NCI-H187 (cell line): ENCODE results near the gene SETBP1.
A peak's percentile ranks its signal among the peaks of the same experiment; 100 is the strongest.

Experiments used
- DNase-seq, 2 experiments: peaks; one replicate each; lab custom pipeline; 2025; lab: John Stamatoyannopoulos, UW

The SETBP1 gene

DNA sequence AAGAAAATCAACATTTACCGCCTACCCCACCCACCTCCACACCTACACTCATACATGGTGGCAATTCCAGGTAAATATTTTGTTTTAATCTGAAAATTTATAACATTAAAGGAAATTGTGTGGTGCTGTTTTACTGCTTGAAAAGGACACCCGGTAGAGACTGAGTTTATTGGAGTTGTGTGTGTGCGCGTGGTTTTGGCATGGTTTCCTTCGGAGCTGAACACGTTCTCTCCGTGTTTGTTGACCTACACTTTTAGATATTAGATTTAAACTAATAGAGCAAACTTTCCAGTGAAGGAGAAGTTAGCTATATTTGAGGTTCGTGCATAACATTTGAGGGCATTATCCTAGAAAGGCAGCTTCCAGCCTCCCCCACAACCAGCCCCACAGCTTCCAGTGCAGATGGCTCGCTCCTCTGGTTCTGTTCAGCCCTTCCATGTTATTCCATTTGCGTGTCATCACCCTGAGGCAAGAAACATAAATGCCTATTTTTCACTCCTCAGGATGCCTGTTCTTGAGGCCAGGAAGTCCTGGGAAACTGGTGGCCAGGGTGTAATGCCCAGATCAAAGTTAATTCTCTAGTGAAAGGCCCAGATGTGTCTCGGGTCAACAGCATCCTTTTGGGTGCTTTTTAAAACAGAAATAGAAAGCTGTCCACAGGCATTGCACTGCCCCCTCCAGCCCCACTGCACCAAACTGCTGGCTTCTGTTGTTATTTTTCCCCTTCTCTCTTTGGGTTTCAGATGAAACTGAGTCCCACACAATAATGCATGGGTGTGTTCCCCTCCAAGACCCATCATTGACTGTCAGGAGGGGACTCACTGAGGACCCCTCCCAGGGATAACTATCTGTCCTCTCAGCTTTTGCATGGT lies 190.2 kb downstream of the SETBP1 start:
- DNase-seq = no peak

DNA sequence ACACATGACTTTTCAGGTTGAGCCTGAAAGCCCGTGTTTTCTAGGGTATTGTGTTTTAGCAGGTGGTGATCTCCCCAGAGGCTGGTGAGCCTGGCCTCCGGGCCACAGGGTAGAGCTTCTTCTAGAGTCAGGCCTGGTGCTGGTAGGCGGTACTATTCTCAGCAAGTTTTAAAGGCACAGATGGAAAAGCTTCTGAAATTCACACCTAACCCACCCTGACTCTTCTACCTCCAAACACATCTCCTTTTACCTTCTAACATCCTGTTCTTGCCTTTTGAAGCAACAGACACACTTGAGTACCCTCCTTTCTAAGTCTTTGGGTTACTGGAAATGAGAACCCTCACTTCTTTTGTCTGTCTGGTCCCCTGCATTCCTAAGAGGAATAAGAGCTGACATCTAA lies 191.1 kb downstream of the SETBP1 start:
- no peak for DNase-seq

DNA sequence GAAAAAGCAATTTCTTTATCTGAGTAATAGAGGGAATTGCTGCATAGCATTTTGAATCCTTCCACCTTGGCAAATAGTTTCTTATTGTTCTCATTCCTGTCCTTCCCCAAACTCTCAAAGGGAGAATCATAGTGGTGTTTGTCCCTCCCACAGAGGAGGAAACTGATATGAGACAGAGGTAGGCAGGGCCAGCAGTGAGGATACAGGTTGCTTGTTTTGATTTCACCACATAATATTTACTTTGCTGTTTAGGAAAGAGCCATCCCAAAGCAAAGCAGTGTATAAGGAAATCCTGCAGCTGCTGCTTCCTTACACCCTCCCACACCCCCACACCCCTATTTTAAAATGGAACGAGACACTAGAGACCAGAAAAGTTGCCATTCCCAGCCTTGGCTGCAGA lies 195.3 kb downstream of the SETBP1 start:
- DNase-seq = no peak

DNA sequence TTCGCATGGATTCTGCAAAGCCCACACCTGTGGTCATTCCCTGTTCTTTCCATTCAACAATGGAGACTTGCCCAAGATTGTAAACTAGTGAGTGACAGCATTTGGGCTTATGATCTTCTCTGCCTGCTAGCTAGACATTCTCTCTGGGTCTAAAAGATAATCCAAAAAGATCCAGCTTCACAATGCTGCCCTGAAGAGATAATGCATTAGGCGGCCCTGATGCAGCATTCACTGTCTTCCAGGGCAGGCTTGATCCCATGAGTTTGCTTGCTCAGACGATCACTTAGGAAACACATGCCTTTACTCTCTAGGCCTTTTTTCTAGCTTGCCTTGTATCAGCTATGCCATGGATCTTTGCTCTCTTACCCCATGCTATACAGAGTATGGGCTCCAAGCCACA lies 196.1 kb downstream of the SETBP1 start:
- DNase-seq = no peak

DNA sequence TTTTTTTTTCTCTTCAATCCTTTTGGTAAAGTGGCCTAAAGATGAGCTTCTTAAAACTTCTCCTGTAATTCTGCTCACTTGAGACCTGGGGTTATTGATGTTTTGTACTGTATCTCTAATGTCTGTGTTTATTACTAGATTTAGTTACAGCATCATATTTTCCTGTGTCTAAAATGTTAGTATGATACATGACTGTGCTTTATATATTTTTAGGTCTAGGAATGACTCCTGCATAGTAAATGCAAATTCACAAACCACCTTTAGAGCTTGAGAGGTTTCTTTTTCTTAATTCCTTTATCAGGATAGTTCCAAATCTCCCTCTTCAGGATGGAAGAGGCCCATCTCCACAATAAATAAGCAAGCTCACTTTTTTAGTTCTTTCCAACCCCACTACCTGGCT lies 197.6 kb downstream of the SETBP1 start:
- no peak for DNase-seq

DNA sequence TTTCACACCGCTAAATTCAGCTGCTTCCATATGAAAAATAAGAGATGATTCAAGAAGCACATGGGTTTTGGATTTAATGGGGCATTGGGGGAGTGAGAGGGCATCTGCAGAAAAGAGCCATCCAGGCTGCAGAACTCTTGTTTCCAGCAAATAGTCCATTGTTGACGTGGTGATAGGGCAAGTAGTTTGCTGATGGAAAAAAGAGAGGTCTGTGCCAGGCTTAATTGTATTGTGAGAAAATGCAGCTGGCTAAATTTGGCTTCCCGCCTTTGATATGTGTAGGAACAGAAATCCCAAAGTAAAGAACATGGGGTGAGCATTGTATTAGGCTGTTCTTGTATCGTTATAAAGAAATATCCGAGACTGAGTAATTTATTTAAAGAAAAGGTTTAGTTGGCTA lies 199.5 kb downstream of the SETBP1 start:
- DNase-seq = no peak

DNA sequence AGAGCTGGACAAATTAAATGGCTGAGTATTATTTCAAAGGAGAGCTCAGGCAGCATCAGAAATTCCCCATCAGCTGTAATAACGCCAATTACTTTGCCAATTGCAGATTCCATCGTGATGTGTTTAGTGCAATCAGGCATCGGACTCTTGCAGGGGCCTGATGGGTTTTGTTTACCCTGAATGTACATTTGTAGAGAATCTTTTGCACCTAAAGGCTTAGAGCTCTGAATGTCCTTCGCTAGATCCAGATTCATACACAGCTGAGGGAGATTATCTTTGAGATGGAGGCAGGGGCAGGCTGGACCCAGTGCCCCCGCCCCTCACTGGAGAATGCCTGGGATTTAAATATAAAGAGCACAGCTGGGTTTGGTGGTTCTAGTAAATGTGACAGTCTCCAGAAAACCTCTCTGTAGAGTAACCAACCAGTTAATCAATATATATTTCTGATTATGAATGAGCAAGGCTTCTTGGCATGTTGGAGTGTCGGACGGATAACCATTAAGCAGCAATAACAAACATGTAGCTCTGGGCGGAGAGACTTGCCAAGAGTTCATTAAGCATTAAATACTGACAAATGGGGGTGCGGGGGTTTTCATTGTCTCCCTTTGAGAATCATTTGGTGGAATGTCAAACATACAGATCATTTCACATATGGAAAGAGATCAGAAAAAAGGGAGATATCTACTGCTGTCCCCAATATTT lies 200.9 kb downstream of the SETBP1 start:
- no peak for DNase-seq

DNA sequence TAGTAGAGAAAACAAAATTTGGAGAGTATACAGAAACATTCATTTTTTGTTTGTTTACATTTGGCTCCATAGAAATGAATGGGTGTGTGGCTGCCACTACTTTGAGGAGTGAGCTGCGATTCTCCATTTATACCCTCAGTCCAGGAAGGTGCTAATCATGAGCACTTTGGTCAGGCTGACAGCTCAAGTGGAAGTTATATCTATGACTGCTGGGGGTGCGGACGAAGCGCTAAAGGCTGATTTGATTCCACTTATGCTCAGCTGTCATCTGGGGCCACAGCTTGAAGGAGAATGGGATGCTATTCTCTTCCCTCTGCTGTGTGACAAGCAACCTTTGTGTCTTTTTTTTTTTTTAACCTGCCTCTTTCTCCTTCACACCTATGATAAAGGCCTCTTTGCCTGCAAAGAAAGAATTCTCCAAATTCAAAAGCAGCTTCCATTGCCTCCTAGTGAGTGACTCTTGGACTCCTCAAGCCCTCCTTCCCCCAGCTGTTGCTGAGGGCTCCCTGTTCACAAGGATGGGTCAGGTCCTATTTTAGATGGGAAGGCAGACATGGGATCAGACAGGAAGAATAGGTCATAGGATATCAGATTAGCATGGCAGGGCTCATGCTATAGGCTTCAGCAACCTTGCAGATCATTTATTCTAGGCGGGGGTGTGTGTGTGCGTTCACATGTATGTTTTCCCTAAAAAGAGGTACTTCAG lies 201.6 kb downstream of the SETBP1 start:
- DNase-seq = no peak

DNA sequence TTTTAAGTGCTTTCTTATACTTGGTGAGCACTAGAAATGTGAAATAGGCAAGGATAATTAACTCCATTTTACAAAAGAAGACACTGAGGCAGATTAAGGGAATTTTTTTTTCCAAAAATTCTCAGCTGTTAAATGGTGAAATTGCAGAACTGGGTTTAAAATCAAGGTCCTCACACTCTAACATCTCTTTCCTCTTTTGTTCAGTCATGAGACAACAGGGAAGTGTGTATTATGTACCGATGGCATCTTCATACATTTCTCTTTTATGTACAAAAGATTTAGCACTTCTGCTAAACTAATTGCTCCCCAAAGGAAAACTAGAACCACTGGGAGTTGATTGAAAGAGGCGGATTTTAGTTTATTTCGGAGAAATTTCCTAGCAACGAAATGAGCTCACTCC lies 203.0 kb downstream of the SETBP1 start:
- DNase-seq = no peak

DNA sequence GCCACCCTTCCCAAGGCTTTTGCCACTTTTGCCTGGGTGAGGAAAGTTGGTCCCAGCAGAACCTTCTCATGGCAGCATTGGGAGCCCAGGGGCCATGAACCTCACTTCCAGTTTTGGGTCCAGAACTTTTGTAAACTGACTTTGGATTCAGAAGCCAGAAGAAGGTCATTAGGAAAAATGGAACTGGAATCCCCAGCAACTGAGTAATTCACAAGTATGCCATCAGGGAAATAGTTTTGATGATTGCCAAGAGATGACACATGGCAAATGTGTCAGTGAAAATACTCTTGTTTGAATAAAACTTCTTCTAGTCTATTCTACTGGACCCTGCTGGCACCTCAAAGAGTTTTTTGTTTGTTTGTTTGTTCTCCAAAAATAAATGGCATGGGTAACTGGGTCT lies 203.7 kb downstream of the SETBP1 start:
- no peak for DNase-seq

DNA sequence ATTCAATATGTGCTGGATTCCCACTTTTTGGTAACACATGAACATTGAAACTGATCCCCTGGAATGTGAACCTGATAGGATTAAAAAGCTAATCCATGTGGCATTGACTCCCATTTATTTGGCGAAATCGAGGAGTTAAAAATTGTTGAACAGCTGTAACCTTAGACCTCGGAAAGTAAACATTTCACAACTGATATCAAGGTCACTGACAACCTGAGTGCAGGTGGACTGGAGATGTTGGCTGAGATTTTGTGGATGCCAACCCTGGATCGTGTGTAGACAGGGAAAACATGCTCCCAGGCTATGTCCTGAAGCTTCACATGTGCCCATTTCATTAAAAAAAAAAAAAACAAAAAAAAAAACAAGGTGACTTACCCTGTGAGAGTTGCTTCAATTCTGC lies 204.8 kb downstream of the SETBP1 start:
- no peak for DNase-seq

DNA sequence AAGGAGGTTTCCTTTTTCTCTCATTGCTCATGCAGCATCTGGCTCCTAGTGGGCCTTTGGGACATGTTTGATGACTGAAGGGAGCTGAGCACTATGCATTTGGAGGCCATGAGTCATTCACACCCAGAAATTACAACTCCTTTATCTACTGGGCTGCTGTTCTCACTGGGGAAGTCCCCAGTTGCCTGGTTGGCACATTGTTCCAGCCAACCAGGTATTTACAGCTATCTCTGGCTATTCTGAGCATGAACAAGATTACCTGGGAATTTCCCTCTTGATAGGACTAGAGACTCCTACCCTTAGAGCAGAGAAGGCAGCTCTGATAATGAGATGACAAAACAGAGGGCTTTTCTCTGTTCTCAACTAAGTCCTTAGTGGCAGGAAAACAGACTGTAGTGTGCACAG lies 206.5 kb downstream of the SETBP1 start:
- DNase-seq = no peak

DNA sequence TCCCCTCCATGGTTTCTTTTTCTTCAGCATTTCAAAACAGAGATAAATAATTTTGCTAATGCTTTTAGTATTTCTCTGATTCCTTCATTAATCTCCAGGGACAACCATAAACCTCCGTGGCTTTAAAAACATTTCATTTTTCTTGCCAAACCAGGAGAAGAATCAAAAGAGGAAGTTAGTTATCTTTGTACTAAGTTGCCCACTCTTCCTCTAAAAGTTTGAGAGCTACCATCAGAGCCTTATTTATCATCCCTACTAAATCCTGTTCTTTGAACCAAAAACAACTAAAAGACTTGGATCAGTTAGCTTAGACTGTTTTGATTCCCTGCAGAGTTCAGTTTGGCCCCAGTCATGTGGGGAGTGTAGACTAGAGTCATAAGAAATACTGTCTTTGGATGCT lies 208.4 kb downstream of the SETBP1 start:
- no peak for DNase-seq

DNA sequence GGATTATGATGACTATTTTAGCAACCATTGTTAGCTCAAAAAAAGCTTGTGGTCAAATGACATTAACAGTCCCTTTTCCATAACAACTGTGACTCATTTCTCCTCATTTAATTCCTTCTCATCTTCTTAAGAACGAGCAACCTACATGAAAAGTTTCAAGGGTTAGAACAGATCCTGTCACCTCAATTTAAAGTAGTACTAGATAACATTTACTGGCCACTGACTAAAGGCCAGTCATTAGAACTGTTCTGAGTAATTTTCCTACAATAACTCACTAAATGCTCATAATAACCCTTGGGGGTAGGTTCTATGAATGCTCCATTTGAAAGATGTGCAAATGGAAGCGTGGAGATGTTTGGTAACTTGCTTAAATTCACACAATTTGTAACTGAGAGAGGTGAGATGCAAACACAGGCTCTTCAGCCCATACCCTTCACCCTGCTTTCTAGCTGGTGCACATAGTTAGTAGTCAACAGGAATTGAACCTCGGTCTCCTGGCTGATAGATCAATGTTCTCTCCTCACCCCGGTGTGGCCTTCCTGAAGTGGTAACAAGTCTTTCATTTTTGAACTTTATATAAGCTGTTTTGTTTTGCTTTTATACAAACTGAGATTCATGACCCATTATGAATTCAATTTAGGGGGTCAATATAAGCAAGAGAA lies 212.5 kb downstream of the SETBP1 start:
- no peak for DNase-seq

DNA sequence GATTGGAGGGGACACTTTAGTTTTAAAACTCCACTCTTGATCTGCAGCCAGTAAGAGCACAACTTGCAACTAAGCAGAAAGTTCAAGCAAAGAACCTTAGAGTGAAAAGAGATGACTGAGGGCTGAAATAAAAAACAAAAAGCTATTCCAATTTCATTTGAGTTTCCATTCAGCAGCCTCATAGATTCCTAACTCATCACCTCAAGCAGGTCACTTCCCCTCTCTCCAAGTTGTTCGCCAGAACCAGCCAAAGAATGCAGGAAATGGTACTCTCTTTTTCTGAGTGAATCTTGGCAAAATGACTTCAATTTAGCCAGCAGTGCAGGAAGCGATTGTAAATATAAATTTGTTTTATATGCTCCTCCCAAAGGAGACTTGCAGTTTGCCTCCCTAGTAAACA lies 213.3 kb downstream of the SETBP1 start:
- DNase-seq = no peak

DNA sequence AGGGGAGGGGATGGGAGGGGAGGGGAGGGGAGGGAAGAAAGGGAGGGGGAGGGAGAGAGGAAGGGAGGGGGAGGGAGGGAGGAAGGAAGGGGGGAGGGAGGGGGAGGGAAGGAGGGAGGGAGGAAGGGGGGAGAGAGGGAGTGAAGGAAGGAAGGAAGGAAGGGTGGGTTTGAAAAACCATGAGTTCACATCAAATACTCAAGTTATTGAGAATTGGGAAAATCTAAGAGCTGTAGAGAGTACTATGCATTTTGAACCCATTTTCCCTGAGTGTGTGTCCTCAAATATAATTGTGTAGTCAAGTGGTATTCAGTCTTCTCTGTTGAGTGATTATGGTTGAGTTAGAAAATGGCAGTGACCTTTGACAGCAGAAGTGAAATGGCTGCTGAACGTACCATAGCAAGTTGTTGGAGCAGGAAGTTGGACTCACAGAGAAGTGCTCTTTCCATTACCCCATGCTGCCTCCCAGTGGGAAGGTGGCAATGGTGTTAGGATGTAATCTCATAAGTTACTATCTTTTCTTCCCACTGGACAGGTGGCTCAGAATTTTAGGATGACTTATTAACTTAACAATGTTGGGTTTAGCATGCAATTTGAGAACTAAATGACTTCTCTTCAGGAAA lies 214.6 kb downstream of the SETBP1 start:
- peak in 1 of 2 experiments; percentile 66 for DNase-seq

DNA sequence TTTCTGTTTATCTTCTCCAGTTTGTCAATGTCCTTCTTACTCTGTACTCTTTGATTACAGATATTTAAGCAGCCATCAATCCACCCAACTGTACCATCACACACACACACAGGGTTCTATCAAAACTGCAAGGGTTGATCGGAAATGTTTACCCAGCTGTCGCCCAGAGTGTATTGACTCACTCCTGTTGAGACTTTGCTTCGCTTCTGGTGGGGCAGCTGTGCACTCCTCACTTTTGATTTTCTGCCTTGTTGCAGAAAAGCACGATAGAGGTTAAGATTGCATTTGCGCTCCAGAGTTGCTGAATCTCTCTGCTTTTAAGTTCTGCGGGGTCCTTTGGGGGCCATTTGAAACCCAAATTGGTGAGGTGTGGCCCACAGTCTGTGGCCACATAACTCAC lies 216.2 kb downstream of the SETBP1 start:
- peak in 1 of 2 experiments; percentile 6 for DNase-seq

DNA sequence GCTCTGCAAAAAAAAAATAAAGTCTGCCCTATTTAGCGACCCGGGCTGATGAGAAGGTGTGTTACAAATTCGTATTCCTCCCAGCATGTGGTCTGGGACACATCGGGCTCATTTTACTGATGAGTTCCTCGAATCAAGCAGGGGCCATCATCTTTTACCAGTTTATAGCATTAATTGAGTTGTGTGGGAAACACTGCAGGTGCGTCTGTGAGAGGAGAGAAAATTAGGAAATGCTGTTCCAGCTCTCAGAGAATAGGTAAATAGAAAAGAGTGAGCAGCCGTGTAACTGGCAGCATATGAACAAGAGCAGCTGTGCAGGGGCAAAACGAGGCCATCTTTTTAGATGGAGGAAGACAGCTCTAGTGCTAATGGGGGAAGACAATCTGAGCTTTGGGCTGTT lies 216.7 kb downstream of the SETBP1 start:
- no peak for DNase-seq

DNA sequence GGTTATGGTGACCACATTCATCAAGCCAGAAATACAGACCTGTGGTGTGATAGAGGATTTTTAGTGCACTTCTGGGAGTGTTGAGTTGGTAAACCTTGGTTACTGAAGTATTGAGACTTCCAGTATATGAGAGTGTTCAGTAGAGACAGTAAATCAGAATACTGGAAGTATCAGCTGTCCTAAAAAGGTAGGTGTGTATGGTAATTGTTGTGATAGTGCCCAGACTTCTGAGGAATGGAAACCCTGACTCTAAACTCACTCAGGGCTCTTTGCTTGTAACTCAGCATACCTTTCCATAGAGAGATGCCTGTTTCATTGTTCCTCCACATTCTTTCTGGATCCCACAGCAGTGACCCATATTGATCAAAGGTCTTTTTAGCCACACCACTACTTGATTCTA lies 217.1 kb downstream of the SETBP1 start:
- DNase-seq = no peak

DNA sequence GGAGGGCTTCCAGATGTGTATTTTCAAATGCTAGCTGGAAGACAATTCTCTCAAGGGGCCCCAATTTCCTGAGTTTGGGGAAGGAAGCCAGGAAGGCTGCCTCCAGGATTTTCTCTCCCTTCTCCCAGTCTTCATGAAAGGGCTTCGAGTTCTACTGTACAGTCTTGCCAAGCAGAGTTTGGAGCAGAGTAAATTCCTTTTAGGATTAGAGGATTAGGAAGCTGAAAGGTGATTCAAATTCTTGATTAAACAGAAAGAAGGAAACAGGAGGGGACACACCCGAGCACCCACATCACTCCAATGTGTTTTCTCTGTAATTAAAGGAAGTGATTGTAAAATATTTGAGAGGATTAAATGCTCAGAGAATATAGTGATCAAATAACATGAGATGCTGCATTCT lies 217.8 kb downstream of the SETBP1 start:
- DNase-seq = no peak

DNA sequence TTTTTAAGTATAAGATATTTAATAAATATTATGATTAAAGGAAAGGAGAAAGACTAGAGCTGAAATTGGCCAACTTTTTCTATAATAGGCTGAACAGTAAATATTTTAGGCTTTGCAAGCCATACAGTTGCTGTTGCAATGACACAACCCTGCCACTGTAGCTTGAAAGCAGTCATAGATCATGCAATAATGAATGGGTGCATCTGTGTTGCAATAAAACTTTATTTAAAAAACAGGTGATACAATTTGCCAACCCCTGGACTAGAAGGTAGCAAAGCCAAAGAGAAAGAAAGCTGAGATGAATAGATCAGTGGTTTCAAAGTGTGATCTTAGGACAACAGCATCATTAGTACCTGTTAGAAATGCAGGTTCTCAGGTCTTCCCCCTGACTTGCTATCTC lies 219.1 kb downstream of the SETBP1 start:
- no peak for DNase-seq

DNA sequence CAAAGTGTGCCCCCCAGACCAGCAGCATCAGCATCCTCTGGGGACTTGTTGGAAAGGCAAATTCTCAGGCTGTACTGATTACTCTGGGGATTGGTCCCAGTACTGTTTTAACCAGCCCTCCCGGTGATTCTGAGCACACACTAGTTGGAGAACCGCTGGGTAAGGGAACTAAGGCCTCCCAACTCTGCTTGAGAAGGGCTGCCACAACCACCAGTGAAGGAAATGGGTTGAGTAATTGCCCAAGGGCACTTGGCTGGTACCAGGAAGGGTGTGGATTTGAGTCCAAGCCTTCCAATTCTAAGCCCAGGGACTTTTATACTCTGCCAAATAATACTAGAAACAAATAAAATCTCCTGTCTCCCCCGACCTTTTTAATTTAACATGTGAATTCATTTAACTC lies 219.9 kb downstream of the SETBP1 start:
- no peak for DNase-seq
